ENCODE data around the gene MSI1. TPM values are rescaled to one million over a fixed set of nuclear protein-coding genes. Genes with fewer than 3 reads are reported as not detected.

Gene MSI1
- total RNA-seq, 2 donors from 2014 or later: 0.93 to 2.9 TPM

GRCh38 chr12:120350576-120351350, 18.2 kb downstream of the MSI1 start:
- no peaks in the 10 kb centered on the region for H3K9me3 ChIP-seq
- H3K36me3 ChIP-seq: no peaks in the 10 kb centered on the region
- H3K27me3 ChIP-seq: no peaks in the 10 kb centered on the region
- TF ChIP-seq, protein P1, sequence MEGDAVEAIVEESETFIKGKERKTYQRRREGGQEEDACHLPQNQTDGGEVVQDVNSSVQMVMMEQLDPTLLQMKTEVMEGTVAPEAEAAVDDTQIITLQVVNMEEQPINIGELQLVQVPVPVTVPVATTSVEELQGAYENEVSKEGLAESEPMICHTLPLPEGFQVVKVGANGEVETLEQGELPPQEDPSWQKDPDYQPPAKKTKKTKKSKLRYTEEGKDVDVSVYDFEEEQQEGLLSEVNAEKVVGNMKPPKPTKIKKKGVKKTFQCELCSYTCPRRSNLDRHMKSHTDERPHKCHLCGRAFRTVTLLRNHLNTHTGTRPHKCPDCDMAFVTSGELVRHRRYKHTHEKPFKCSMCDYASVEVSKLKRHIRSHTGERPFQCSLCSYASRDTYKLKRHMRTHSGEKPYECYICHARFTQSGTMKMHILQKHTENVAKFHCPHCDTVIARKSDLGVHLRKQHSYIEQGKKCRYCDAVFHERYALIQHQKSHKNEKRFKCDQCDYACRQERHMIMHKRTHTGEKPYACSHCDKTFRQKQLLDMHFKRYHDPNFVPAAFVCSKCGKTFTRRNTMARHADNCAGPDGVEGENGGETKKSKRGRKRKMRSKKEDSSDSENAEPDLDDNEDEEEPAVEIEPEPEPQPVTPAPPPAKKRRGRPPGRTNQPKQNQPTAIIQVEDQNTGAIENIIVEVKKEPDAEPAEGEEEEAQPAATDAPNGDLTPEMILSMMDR (IDR thresholded peaks at IDR 0.05): no peak
- H3K4me3 ChIP-seq: no peak overlapping the region
- no peak overlapping the region for H3K27ac ChIP-seq
- no peak for DNase-seq (ENCODE audit: low spot score)
- H3K4me1 ChIP-seq: no peaks in the 10 kb centered on the region

DNA sequence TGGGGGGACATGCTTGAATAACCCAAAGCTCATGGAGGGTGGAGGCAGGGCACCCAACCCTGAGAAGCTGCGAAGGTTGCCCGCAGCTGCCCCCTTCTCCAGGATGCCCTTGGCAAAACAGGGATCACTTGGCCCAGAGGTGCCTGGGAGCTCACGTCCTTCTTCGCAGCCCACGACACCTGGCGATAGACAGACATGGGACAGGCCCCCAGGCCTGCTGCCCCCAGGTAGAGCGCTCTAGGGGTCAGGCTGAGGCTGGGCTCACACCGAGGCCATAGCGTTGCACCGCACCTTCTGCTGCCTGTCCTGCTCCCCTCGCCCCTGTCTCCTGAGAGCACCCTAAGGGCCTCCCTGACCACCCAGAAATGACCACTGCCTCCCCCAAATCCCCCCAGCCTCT, 21.2 kb downstream of the MSI1 start:
- Histone ChIP-seq H3K27ac (no peak overlapping the region), H3K4me1 (no peaks in the 10 kb centered on the region), H3K27me3 (no peaks in the 10 kb centered on the region), H3K36me3 (no peaks in the 10 kb centered on the region), H3K4me3 (no peak overlapping the region), H3K9me3 (no peaks in the 10 kb centered on the region)
- no peak for DNase-seq (ENCODE audit: low spot score)
- TF ChIP-seq, protein P1 (IDR thresholded peaks at IDR 0.05): no peak

DNA sequence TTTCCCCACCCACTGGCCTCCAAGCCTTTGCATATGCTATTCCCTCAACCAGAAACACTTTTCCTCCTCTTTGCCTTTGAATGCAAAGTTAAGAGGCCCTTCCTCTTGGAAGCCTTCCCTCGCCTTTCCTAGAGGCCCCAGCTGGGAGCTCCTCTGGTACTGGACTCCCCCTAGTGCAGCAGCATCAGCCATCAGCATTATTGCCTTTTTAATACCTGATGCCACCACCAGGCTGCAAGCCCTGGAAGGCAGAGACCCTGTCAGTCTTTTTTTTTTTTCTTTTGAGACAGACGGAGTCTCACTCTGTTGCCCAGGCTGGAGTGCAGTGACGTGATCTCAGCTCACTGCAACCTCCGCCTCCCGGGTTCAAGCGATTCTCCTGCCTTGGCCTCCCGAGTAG, 22.3 kb downstream of the MSI1 start:
- Histone ChIP-seq H3K36me3 (no peaks in the 10 kb centered on the region), H3K4me3 (no peak overlapping the region), H3K27me3 (no peaks in the 10 kb centered on the region), H3K27ac (no peak overlapping the region), H3K4me1 (no peaks in the 10 kb centered on the region), H3K9me3 (no peaks in the 10 kb centered on the region)
- no peak for DNase-seq (ENCODE audit: low spot score)
- TF ChIP-seq, protein P1 (IDR thresholded peaks at IDR 0.05): no peak

DNA sequence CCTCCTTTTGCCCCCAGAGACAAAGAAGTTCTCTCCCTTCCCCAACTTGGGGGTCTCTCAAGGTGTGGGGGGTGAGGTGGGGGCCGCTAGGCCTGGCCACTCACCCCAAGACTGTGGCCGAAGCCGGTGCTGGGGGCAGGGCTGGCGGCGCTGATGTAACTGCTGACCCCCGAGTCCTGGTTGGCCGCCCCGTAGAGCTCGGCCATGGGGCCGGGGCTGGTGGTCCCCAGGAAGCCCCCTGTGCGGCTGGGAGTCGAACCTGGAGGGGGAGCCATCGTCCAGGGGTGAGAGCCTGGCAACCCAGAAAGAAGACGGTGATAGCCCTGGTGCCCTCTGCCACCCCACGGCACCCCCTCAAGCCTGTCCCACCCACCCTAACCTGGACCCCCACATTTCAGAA, 22.9 kb downstream of the MSI1 start:
- Histone ChIP-seq H3K9me3 (no peaks in the 10 kb centered on the region), H3K4me1 (no peaks in the 10 kb centered on the region), H3K27ac (no peak overlapping the region), H3K4me3 (no peak overlapping the region), H3K27me3 (no peaks in the 10 kb centered on the region), H3K36me3 (no peaks in the 10 kb centered on the region)
- TF ChIP-seq, protein P1 (IDR thresholded peaks at IDR 0.05): no peak
- no peak for DNase-seq (ENCODE audit: low spot score)

GRCh38 chr12:120343692-120344091, 25.3 kb downstream of the MSI1 start:
- no peaks in the 10 kb centered on the region for H3K36me3 ChIP-seq
- TF ChIP-seq, protein P1 (IDR thresholded peaks at IDR 0.05): no peak

More at GRCh38 chr12:120343692-120344091, 25.3 kb downstream of the MSI1 start:
- no peak overlapping the region for H3K4me3 ChIP-seq
- no peak for DNase-seq (ENCODE audit: low spot score)
- no peaks in the 10 kb centered on the region for H3K27me3 ChIP-seq
- no peak overlapping the region for H3K27ac ChIP-seq
- no peaks in the 10 kb centered on the region for H3K9me3 ChIP-seq
- H3K4me1 ChIP-seq: no peaks in the 10 kb centered on the region

All from right atrium auricular region (tissue), 2 donors.